ENCODE results near the gene MST1.

MST1 gene

GRCh38 chr3:49659756-49660155 is 29.5 kb downstream of the MST1 start:
- no peak for TF ChIP-seq CTCF (IDR thresholded peaks at IDR 0.05; ENCODE audit: extremely low read depth, missing control alignments)
- DNase-seq (ENCODE audit: low spot score): no peak

- no peak for TF ChIP-seq CTCF (IDR thresholded peaks at IDR 0.05; ENCODE audit: extremely low read depth, missing control alignments)
- no peak for DNase-seq (ENCODE audit: low spot score)
Measured at GRCh38 chr3:49658711-49659110, 30.6 kb downstream of the MST1 start.

GRCh38 chr3:49657208-49657915 is 31.9 kb downstream of the MST1 start:
- no peak for DNase-seq (ENCODE audit: low spot score)
- TF ChIP-seq CTCF (IDR thresholded peaks at IDR 0.05; ENCODE audit: extremely low read depth, missing control alignments): no peak

- no peak for DNase-seq (ENCODE audit: low spot score)
- TF ChIP-seq CTCF (IDR thresholded peaks at IDR 0.05; ENCODE audit: extremely low read depth, missing control alignments): no peak
Measured at GRCh38 chr3:49656541-49657112, 32.6 kb downstream of the MST1 start.

GRCh38 chr3:49655731-49656285 is 33.5 kb downstream of the MST1 start:
- no peak for TF ChIP-seq CTCF (IDR thresholded peaks at IDR 0.05; ENCODE audit: extremely low read depth, missing control alignments)
- no peak for DNase-seq (ENCODE audit: low spot score)

- TF ChIP-seq CTCF (IDR thresholded peaks at IDR 0.05; ENCODE audit: extremely low read depth, missing control alignments): no peak
Measured at GRCh38 chr3:49654955-49655556, 34.2 kb downstream of the MST1 start.

GRCh38 chr3:49654176-49654825 is 35.0 kb downstream of the MST1 start:
- DNase-seq (ENCODE audit: low spot score): no peak
- TF ChIP-seq CTCF (IDR thresholded peaks at IDR 0.05; ENCODE audit: extremely low read depth, missing control alignments): no peak

More at GRCh38 chr3:49654955-49655556, 34.2 kb downstream of the MST1 start:
- DNase-seq (ENCODE audit: low spot score): no peak
